Thyroid gland (tissue), 4 donors: ENCODE measurements around the gene ABHD1.

Source experiments
- POLR2A ChIP-seq, 2 donors: fragments of 450-650 bp; IDR thresholded peaks; one replicate each; pipeline ENCODE4 v1.6.1; 2017; ENCODE audit warnings: antibody characterized with exemption in 2 of 2, mild to moderate bottlenecking in 2 of 2, moderate library complexity in 1 of 2
- TF ChIP-seq, protein P1 (sequence below), 6 experiments: fragments of 200-600 bp in 3 of 6; fragments of 450-650 bp in 3 of 6; sonication (generic) in 3 of 6; IDR thresholded peaks; one replicate each; pipeline ENCODE4 v1.5.1; 2016 to 2019; ENCODE audit warnings: antibody characterized with exemption in 6 of 6, mild to moderate bottlenecking in 2 of 6, inconsistent platforms in 1 of 6, moderate library complexity in 1 of 6

- TF ChIP-seq, protein P1, sequence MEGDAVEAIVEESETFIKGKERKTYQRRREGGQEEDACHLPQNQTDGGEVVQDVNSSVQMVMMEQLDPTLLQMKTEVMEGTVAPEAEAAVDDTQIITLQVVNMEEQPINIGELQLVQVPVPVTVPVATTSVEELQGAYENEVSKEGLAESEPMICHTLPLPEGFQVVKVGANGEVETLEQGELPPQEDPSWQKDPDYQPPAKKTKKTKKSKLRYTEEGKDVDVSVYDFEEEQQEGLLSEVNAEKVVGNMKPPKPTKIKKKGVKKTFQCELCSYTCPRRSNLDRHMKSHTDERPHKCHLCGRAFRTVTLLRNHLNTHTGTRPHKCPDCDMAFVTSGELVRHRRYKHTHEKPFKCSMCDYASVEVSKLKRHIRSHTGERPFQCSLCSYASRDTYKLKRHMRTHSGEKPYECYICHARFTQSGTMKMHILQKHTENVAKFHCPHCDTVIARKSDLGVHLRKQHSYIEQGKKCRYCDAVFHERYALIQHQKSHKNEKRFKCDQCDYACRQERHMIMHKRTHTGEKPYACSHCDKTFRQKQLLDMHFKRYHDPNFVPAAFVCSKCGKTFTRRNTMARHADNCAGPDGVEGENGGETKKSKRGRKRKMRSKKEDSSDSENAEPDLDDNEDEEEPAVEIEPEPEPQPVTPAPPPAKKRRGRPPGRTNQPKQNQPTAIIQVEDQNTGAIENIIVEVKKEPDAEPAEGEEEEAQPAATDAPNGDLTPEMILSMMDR (IDR thresholded peaks at IDR 0.05): no peak
- TF ChIP-seq POLR2A (IDR thresholded peaks at IDR 0.05): no peak
Measured at GRCh38 chr2:27135478-27135955, 11.9 kb downstream of the ABHD1 start.
